HG03558 (cell line): ENCODE data around the gene MUC2.

Source experiments
- ATAC-seq: cut with Tn5 transposase; IDR thresholded peaks from one replicate; pipeline ENCODE4 v1.9.1; 2021; ENCODE audit warnings: moderate number of reproducible peaks; ENCODE audit not compliant: unreplicated experiment; ENCODE audit errors: extremely low read depth

MUC2 gene

GRCh38 chr11:1069740-1070139 is 4.9 kb upstream of the MUC2 start:
- no peak for ATAC-seq

GRCh38 chr11:1070594-1071462 is 3.8 kb upstream of the MUC2 start:
- ATAC-seq: no peak

- no peak for ATAC-seq
Observed at GRCh38 chr11:1071571-1072115, 3.0 kb upstream of the MUC2 start.

GRCh38 chr11:1072116-1072820 is 2.4 kb upstream of the MUC2 start:
- no peak for ATAC-seq

- ATAC-seq: no peak
Observed at GRCh38 chr11:1072821-1073231, 1.8 kb upstream of the MUC2 start.

GRCh38 chr11:1073261-1073724 is 1.4 kb upstream of the MUC2 start:
- no peak for ATAC-seq

- no peak for ATAC-seq
Observed at GRCh38 chr11:1073851-1074243, 827 bp upstream of the MUC2 start.

GRCh38 chr11:1075341-1075911 is 752 bp downstream of the MUC2 start:
- no peak for ATAC-seq

- no peak for ATAC-seq
Observed at GRCh38 chr11:1076061-1076665, 1.5 kb downstream of the MUC2 start.

GRCh38 chr11:1077033-1077416 is 2.4 kb downstream of the MUC2 start:
- no peak for ATAC-seq

GRCh38 chr11:1077417-1078119 is 2.9 kb downstream of the MUC2 start:
- ATAC-seq: no peak

GRCh38 chr11:1078191-1078601 is 3.5 kb downstream of the MUC2 start:
- no peak for ATAC-seq

GRCh38 chr11:1081601-1082311 is 7.1 kb downstream of the MUC2 start:
- no peak for ATAC-seq

- ATAC-seq: no peak
Observed at GRCh38 chr11:1082346-1082727, 7.7 kb downstream of the MUC2 start.

GRCh38 chr11:1082728-1083620 is 8.3 kb downstream of the MUC2 start:
- no peak for ATAC-seq

- ATAC-seq: no peak
Observed at GRCh38 chr11:1083621-1084551, 9.2 kb downstream of the MUC2 start.
